Mucosa of rectum (tissue), 2 donors: Measurements from ENCODE around the gene ZMAT2.

ENCODE experiments used
- H3K27ac ChIP-seq, 2 donors: one replicate each; pipeline ENCODE4 v1.7.0; 2013; ENCODE audit warnings: inconsistent platforms in 2 of 2, low read depth in 2 of 2, low read length in 2 of 2
- H3K27me3 ChIP-seq, 2 donors: one replicate each; pipeline ENCODE4 v1.7.0; 2013; ENCODE audit warnings: low read length in 2 of 2; ENCODE audit not compliant: control insufficient read depth in 2 of 2, insufficient read depth in 2 of 2
- H3K36me3 ChIP-seq, 2 donors: one replicate each; pipeline ENCODE4 v1.7.0; 2013; ENCODE audit warnings: low read length in 2 of 2; ENCODE audit not compliant: control insufficient read depth in 2 of 2, insufficient read depth in 2 of 2
- H3K4me1 ChIP-seq, 2 donors: one replicate each; pipeline ENCODE4 v1.7.0; 2013; ENCODE audit warnings: low read length in 2 of 2, mild to moderate bottlenecking in 1 of 2; ENCODE audit not compliant: control insufficient read depth in 2 of 2, insufficient read depth in 2 of 2
- H3K4me3 ChIP-seq, 2 donors: one replicate each; pipeline ENCODE4 v1.7.0; 2013; ENCODE audit warnings: low read length in 2 of 2
- H3K9ac ChIP-seq, 2 donors: one replicate each; pipeline ENCODE4 v1.7.0; 2013; ENCODE audit warnings: low read length in 2 of 2, low read depth in 1 of 2, mild to moderate bottlenecking in 1 of 2
- H3K9me3 ChIP-seq, 2 donors: one replicate each; pipeline ENCODE4 v1.7.0; 2013; ENCODE audit warnings: low read length in 2 of 2; ENCODE audit not compliant: control insufficient read depth in 2 of 2
- donor health status: healthy.
- donor health status: Normal muscosa, but diverticular disease.

Gene ZMAT2

DNA sequence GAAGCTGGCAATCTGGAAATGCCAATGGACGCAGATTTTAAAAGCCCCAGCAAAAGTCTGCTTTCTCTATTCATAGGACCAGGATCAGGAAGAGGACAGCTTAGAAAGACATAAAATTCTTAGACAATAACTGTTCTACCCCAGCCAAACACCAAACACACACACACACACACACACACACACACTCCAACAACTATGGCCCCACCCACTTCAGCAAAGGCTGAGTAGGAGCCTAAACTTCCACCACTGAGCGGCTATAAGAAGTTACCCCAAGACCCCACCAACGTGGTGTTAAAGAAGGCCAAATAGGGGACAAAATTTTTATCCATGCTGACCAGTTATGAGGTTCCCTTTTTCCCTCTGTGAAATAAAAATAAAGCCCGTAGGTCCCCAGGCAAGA, 32.9 kb downstream of the ZMAT2 start:
- Histone ChIP-seq H3K4me1 (no peaks in the 10 kb centered on the region), H3K9me3 (no peaks in the 10 kb centered on the region), H3K27ac (no peak overlapping the region), H3K36me3 (no peaks in the 10 kb centered on the region), H3K9ac (no peak overlapping the region), H3K4me3 (no peak overlapping the region), H3K27me3 (peaks cover 0 to 3% of the 10 kb centered on the region in 2 donors)

DNA sequence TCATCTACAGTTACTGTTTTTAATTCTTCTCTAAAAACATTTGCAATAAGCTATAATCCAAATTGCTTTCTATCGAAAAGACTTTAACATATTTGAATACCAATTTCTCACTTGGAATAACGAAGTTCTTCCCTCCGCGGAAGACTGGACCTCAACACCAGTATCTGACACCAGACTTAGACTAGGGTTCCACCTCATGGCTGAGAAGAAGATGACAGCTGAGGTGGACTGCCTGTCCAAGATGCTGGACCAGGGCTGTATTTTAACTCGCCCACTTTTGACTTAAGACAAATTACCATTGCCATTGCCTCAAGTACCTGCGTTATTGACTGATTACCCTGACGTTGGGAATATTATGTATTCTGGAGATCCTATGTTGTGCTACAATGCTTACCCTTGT, 34.1 kb downstream of the ZMAT2 start:
- Histone ChIP-seq H3K27ac (no peak overlapping the region), H3K9ac (no peak overlapping the region), H3K27me3 (peaks cover 0 to 3% of the 10 kb centered on the region in 2 donors), H3K4me1 (no peaks in the 10 kb centered on the region), H3K4me3 (no peak overlapping the region), H3K9me3 (no peaks in the 10 kb centered on the region), H3K36me3 (no peaks in the 10 kb centered on the region)

DNA sequence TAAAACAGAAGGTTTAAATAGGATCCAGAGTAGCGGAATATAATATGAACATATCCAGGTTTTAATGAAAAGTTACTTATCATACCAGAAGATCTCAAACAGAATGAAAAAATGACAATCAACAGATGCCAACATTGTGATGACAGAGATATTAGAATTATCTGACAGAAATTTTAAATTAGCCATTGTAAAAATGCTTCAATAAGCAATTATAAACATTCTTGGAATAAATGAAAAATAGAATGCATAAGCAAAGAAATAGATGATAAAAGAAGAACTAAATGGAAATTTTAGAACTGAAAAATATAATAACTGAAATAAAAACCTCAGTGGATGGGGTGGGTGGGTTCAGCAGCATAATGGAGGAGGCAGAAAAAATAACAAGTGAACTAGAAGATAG, 37.2 kb downstream of the ZMAT2 start:
- Histone ChIP-seq H3K9me3 (no peaks in the 10 kb centered on the region), H3K36me3 (no peaks in the 10 kb centered on the region), H3K4me1 (no peaks in the 10 kb centered on the region), H3K9ac (no peak overlapping the region), H3K27ac (no peak overlapping the region), H3K27me3 (peaks cover 0 to 3% of the 10 kb centered on the region in 2 donors), H3K4me3 (no peak overlapping the region)

DNA sequence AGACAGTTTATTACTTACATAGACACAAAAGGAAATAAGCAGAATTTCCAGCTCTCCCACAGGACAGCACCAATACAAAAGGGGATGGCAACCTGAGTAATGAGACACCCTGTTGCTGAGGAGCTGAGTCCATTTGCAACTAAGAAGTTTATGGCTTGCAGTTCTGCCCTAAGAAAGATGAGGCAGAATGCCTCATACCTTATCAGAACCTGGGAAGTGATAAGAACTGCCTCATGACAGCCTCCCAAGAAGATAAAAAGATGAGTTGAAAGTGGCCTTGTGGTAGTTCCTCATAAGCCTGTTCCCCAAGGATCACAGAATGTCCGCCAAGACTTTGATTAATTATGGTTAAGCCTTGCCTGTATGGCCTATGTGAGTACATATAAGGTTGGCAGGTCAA, 41.7 kb downstream of the ZMAT2 start:
- Histone ChIP-seq H3K4me1 (no peaks in the 10 kb centered on the region), H3K27ac (no peak overlapping the region), H3K27me3 (peaks cover 0 to 3% of the 10 kb centered on the region in 2 donors), H3K4me3 (no peak overlapping the region), H3K36me3 (no peaks in the 10 kb centered on the region), H3K9me3 (peaks cover 0 to 2% of the 10 kb centered on the region in 2 donors), H3K9ac (no peak overlapping the region)

DNA sequence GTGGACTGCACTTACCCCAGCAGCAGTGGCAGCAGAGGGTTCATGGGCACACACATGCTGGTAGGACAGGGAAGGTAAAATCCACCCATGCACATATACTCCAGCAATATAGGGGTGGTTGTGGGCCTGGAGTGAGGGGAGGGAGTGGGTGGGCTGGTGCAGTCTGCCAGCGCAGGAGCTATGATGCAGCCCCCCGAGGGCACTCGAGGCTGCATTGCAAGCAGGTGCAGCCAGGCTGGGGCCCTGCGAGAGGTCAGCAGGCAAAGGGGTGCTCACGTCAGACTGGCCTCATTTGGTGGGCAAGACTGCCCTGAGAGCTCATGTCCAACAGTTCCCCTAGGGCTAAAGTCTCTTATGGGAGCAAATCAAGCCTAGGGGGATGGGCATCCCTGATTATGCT, 53.3 kb downstream of the ZMAT2 start:
- H3K4me1 ChIP-seq: no peaks in the 10 kb centered on the region
- no peaks in the 10 kb centered on the region for H3K36me3 ChIP-seq
- H3K27ac ChIP-seq: no peak overlapping the region
- H3K4me3 ChIP-seq: no peak overlapping the region
- peaks cover 15 to 16% of the 10 kb centered on the region in 2 donors for H3K9me3 ChIP-seq
- no peaks in the 10 kb centered on the region for H3K27me3 ChIP-seq
- H3K9ac ChIP-seq: no peak overlapping the region
